Large intestine (tissue), 3 donors: ENCODE results near the gene AQP12B. TPM values are rescaled to one million over a fixed set of nuclear protein-coding genes. Genes with fewer than 3 reads are reported as not detected.
"Not testable (repeated sequence)": the region's sequence is repeated elsewhere in the genome, so short reads cannot be mapped to it uniquely, and the experiment has no call there.

ENCODE experiments used
- DNase-seq, 2 donors: peaks; one replicate each; pipeline versions ENCODE4 v3.0.0 to v3.0.0-alpha.2; 2013
- H3K27ac ChIP-seq: one replicate; pipeline ENCODE4 v1.5.1; 2013; ENCODE audit warnings: low read length
- H3K27me3 ChIP-seq: 2 replicates; pipeline ENCODE4 v1.6.1; 2013; ENCODE audit warnings: low read length; ENCODE audit not compliant: control insufficient read depth, insufficient read depth
- H3K36me3 ChIP-seq: 2 replicates; pipeline ENCODE4 v1.6.1; 2013; ENCODE audit warnings: low read length; ENCODE audit not compliant: control insufficient read depth, insufficient read depth
- H3K4me1 ChIP-seq: one replicate; pipeline ENCODE4 v1.6.1; 2013; ENCODE audit warnings: low read length; ENCODE audit not compliant: control insufficient read depth, insufficient read depth
- H3K4me3 ChIP-seq: one replicate; pipeline ENCODE4 v1.5.1; 2013; ENCODE audit warnings: low read length
- H3K9me3 ChIP-seq: one replicate; pipeline ENCODE4 v1.6.1; 2013; ENCODE audit warnings: mild to moderate bottlenecking, low read depth, low read length, moderate library complexity; ENCODE audit not compliant: control insufficient read depth
- WGBS: methylation state at CpG from one replicate; pipeline ENCODE4 v1.1.5; 2013; ENCODE audit warnings: low lambda C conversion rate; ENCODE audit not compliant: insufficient coverage; 5-methylcytosine and 5-hydroxymethylcytosine counted together
- polyA plus RNA-seq: library from polyadenylated mRNA; unstranded; fragments of 120-200 nt; gene quantifications from one replicate; pipeline ENCODE4 v1.2.1, GENCODE V29; 2013

AQP12B gene
- polyA plus RNA-seq, 1 donor = 10.6 TPM

DNA sequence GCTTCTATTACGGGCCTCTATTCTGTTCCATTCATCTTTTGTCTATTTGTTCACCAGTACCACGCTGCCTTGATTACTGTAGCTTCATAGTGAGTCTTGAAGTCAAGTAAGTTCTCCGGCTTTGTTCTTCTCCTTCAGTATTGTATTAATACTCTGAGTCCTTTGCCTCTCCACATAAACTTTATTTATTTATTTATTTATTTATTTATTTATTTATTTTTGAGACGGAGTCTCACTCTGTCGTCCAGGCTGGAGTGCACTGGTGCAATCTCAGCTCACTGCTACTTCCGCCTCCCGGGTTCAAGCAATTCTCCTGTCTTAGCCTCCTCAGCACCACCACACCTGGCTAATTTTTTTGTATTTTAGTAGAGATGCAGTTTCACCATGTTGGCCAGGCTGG is 22.8 kb downstream of the AQP12B start:
- H3K4me1 ChIP-seq, H3K27ac ChIP-seq, DNase-seq, H3K9me3 ChIP-seq, H3K4me3 ChIP-seq, H3K36me3 ChIP-seq: not testable (repeated sequence)
- H3K27me3 ChIP-seq = peaks cover 14% of the 10 kb centered on the region
- 83% methylated on average over 3 of the region's 7 CpGs for WGBS

DNA sequence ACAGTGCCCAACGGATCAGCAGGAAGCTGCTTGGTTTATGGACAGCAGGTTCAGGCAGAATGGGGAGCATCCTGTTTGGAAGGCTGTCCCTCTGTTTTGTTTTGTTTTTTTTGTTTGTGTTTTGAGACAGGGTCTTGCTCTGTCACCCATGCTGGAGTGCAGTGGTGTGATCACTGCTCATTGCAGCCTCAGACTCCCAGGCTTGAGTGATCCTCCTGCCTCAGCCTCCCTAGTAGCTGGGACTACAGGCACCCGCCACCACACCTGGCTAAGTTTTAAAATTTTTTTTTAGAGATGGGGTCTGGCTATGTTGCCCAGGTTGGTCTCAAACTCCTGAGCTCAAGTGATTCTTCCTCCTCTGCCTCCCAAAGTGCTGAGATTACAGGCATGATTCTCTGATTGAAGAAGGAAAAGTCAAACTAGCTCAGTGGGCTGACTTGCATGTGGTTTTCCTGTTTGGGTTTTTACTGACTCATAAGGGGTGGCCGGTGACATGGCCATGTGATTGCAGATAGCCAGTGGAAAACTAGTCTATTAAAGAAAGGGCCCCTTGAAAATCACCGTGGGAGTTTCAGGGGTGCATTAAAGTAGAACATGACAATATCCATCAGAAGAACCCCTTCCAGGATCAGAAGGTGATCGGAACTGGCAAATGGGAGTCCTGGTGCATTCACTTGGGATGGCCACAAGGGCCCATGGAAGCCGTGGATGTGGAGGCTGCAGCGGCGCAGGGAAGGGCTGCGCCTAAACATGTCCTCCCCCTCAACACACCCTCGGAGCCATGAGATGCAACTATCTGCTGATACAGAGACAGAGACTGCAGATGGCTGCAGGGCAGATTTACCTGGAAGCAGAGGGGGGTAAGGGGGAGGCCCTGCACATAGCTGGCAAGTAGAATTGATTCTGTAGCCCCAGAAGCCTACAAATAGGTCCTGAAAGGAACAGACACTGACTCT is 26.5 kb downstream of the AQP12B start:
- no peak for DNase-seq
- Histone ChIP-seq H3K27ac (no peak overlapping the region), H3K27me3 (peaks cover 13% of the 10 kb centered on the region), H3K9me3 (peaks cover 3% of the 10 kb centered on the region), H3K4me3 (no peak overlapping the region), H3K36me3 (no peaks in the 10 kb centered on the region), H3K4me1 (no peaks in the 10 kb centered on the region)
- no CpG with 5 or more reads among the region's 10 CpGs for WGBS

DNA sequence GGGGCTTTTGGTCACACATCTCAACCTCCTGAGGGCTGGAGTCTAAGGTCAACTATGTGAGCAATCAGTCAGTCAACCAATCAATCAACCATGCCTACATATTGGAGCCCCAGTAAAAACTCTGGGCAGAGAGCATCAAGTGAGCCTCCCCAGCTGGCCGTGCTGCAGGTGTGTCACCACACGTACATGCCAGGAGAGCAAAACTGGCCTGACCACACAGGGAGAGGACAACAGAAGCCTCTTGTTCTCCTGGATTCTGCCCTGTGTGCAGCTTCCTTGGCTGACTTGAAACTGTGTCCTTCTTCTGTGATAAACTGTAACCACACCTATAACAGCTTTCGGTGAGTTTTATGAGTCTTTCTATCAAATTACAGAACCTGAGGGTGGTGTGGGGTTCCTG is 31.5 kb downstream of the AQP12B start:
- no peak for DNase-seq
- Histone ChIP-seq H3K27ac (no peak overlapping the region), H3K4me3 (no peak overlapping the region), H3K9me3 (peaks cover 10% of the 10 kb centered on the region), H3K36me3 (no peaks in the 10 kb centered on the region), H3K4me1 (no peaks in the 10 kb centered on the region), H3K27me3 (peaks cover 52% of the 10 kb centered on the region)
- no CpG with 5 or more reads among the region's 3 CpGs for WGBS

DNA sequence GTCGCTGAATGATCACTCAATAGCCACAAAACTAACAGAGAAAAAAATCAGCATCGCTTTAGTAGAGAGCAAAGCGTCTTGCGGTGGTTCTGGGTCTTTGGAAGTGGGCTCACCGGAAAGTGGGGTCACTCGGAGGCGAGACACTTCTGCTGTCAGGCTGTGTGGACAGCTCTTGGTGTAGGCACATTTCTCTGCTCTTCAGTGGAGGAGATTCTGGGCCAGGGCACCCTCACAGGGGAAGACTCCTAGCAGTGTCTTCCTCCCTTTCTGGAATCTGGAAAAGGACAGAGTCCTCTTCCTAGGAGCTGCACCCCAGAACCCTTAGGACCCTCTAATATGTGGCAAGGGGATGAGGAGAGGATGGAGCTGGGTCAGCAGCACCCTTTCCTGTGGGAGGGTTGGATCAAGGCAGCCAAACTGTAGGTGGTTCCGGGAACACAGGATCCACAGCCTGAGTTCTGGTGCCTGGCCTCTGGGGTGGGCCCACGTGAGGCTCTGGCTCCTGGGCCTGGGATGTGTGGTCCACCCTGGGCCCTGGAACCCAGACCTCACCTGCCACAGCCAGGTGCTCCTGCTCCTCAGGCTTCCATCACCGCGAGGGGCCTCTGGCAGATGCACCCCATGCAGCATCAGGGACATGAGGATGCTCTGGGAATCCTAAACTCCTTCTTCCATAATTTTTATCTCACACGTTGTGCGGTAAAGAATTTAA is 32.3 kb downstream of the AQP12B start:
- no peak for DNase-seq
- Histone ChIP-seq H3K36me3 (no peaks in the 10 kb centered on the region), H3K27ac (no peak overlapping the region), H3K27me3 (peaks cover 56% of the 10 kb centered on the region), H3K4me3 (no peak overlapping the region), H3K9me3 (peaks cover 10% of the 10 kb centered on the region), H3K4me1 (no peaks in the 10 kb centered on the region)
- no CpG with 5 or more reads among the region's 13 CpGs for WGBS

DNA sequence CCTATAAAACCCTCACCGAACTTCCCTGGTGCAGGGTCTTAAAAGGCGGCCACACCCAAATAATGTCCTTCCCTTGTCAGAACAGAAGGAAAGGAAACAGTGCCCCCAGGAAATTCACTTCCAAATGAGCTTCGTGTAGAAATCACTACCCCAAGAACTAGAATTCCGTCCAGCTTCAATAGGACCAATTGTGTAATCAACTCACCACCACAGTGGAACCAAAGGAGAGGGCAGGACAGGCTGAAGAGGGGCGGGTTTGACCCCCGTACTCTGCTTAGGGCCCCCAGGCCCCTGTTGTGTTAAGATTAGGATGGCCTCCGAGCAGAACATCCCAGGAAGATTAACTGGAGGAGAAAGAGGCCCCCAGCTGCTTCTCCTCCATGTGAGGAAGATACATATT is 33.4 kb downstream of the AQP12B start:
- no peak for DNase-seq
- Histone ChIP-seq H3K27ac (no peak overlapping the region), H3K27me3 (peaks cover 56% of the 10 kb centered on the region), H3K9me3 (peaks cover 10% of the 10 kb centered on the region), H3K4me1 (no peaks in the 10 kb centered on the region), H3K36me3 (no peaks in the 10 kb centered on the region), H3K4me3 (no peak overlapping the region)
- 50% methylated on average over 2 of the region's 7 CpGs for WGBS

DNA sequence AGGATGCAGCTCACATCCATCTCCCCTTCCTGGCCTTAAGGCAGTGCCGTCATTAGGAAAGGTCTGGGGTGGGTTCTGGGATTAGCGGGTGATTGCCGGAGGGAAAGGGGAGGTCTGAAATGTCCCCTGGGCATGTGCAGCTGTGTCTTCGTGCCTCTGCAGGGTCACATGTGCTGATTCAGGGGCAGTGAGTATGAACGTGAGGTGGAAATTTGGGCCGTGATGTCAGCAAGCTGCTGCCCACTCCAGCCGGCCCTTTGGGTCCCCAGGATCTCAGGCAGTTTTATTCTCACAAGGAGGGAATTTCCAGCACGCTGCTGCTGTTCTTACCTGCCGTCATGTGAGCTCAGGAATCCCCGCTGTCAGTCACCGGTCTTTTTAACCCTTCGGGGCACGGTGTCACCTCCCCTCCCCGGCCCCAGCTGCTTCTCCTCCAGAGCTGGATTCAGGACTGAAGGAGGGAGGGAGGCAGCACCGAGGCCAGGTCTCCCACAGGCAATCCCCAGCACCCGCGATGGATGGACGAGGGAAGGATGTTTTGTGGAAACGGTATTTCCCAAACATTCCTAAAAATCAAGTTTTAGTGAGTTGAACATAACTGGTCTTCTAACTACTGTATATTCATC is 33.9 kb downstream of the AQP12B start:
- no peak for DNase-seq
- no peaks in the 10 kb centered on the region for H3K4me1 ChIP-seq
- peaks cover 10% of the 10 kb centered on the region for H3K9me3 ChIP-seq
- H3K27me3 ChIP-seq = peaks cover 59% of the 10 kb centered on the region
- no CpG with 5 or more reads among the region's 19 CpGs for WGBS
- no peak overlapping the region for H3K4me3 ChIP-seq
- H3K27ac ChIP-seq = no peak overlapping the region
- no peaks in the 10 kb centered on the region for H3K36me3 ChIP-seq

DNA sequence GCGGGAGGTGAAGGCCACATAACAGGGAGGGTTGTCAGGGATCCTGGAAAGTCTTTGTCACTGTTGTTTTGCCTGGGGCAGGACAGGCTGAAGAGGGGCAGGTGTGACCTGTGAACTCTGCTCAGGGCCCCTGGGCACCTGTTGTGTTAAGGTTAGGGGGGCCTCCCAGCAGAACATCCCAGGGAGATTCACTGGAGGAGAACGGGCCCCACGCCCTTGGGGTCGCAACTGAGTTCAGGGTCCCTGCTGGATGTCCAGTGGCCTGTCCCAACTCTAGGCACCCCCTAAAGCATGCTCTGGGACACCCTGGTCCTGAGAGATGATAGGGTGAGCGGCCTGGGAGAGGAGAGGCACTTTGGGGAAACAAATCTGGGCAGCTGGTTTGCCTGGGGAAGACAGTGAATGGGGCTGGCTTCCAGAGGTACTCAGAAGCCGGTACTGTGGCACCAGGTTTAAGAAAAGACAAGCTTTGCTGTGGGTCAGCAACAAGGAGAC is 34.5 kb downstream of the AQP12B start:
- WGBS = 40% methylated on average over 1 of the region's 6 CpGs
- Histone ChIP-seq H3K4me3 (no peak overlapping the region), H3K4me1 (no peaks in the 10 kb centered on the region), H3K27ac (no peak overlapping the region), H3K9me3 (peaks cover 10% of the 10 kb centered on the region), H3K36me3 (no peaks in the 10 kb centered on the region), H3K27me3 (peaks cover 60% of the 10 kb centered on the region)
- DNase-seq = no peak

DNA sequence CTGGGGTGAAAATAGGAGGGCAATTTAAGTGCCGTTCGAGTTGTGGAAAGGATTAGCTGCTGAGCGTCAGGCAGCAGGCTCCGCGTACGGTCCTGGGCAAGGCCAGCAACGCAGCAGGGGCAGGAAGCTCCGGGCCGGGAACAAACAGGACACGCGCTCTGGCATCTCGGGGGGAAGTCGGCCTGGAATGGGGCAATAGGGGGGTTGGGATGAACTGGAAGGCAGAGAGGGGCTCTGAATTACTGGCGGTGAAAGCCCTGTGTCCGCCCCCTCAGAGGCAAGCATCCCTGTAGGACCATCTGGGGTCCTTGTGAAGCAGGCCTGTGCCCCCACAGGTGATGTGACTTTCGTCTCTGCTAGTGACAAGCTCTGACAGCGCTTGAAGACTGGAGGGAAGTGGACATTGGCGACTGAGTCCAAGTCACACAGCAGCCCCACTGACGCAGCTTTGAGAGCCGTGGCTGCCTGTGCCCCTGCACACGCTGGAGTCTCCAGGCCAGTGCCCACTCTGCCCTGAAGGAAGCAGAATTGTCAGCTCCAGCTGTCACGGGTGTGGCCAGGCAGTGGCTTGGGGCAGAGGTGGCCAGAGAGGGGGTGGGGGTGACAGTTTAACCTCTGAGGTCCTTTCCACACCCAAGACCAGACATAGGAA is 35.1 kb downstream of the AQP12B start:
- H3K27ac ChIP-seq = no peak overlapping the region
- H3K4me3 ChIP-seq = no peak overlapping the region
- H3K4me1 ChIP-seq = no peaks in the 10 kb centered on the region
- DNase-seq = no peak
- no peaks in the 10 kb centered on the region for H3K36me3 ChIP-seq
- no CpG with 5 or more reads among the region's 22 CpGs for WGBS
- peaks cover 61% of the 10 kb centered on the region for H3K27me3 ChIP-seq
- H3K9me3 ChIP-seq = peaks cover 10% of the 10 kb centered on the region

DNA sequence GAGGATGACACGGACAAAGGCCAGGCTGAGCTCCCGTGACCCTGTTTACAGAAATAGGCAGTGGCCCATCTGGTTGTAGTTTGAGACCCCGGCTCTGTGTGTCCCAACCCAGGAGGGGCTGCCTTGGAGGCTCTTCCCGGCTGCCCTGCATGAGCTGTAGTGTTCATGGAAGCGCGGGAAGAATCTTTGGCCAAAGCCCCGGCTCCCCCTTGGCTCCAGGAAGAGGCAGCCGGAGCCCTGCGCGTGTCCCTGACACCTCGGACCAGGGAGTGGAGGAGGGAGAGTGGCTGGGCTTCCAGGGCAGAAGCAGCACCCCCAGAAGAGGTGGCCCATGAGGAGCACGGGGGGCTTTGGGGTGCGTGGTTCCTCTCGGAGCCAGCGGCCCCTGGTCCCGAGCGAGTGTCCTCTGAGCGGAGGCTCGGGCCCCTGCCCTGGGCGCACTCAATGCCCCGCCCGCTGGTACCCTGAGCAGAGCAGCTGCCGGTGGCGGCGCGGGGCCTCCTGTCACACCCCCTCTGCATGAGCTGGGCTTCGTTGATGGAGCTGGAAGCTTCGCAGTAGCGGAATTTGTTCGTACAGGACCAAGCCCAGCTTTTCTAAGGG is 35.7 kb downstream of the AQP12B start:
- Histone ChIP-seq H3K27ac (no peak overlapping the region), H3K4me3 (no peak overlapping the region), H3K4me1 (no peaks in the 10 kb centered on the region), H3K9me3 (peaks cover 10% of the 10 kb centered on the region), H3K36me3 (no peaks in the 10 kb centered on the region), H3K27me3 (peaks cover 57% of the 10 kb centered on the region)
- DNase-seq = no peak
- no CpG with 5 or more reads among the region's 30 CpGs for WGBS
